Astrocyte (in vitro differentiated cells and primary cell): Measurements from ENCODE around the gene RECK.

Experiments
- CTCF ChIP-seq: IDR thresholded peaks from 2 replicates; pipeline ENCODE4 v1.5.1; 2011; ENCODE audit warnings: low read depth, mild to moderate bottlenecking, inconsistent platforms, low read length, moderate library complexity; ENCODE audit not compliant: insufficient read depth
- EZH2 ChIP-seq: IDR thresholded peaks from 2 replicates; pipeline ENCODE4 v1.6.1; 2012; ENCODE audit warnings: mild to moderate bottlenecking, low read length, inconsistent platforms; ENCODE audit not compliant: insufficient read depth

GRCh38 chr9:36112516-36112915 is 75.8 kb downstream of the RECK start:
- TF ChIP-seq CTCF = no peak
- TF ChIP-seq EZH2 = no peak
